H1 (cell line): ENCODE data around the gene SMARCB1. TPM values are rescaled to one million over a fixed set of nuclear protein-coding genes. Genes with fewer than 3 reads are reported as not detected.

Experiments
- CTCF ChIA-PET: fragments of 300-600 bp; sonication (Branson Sonifier 250); formaldehyde crosslinking; loops from one replicate; lab custom pipeline; 2021; ENCODE audit not compliant: partially characterized antibody; lab: Charles Lee
- POLR2A ChIA-PET: fragments of 300-600 bp; sonication (Branson Sonifier 250); formaldehyde crosslinking; loops from one replicate; lab custom pipeline; 2021; ENCODE audit warnings: inconsistent platforms; ENCODE audit not compliant: partially characterized antibody; lab: Charles Lee
- DNase-seq, 2 experiments: peaks; one replicate each; pipeline versions ENCODE4 v3.0.0 to v3.0.0-alpha.2; 2010 to 2022; ENCODE audit warnings: low spot score in 2 of 2, low read depth in 1 of 2, mixed read lengths in 1 of 2
- FAIRE-seq: peaks from 2 replicates; lab custom pipeline; 2011; peaks lifted over from hg19 to GRCh38; lab: Jason Lieb, UNC
- H2AFZ ChIP-seq: 2 replicates; pipeline ENCODE4 v1.8.1; 2012; ENCODE audit warnings: low read length, inconsistent platforms
- H2AK5ac ChIP-seq: 2 replicates; pipeline ENCODE4 v1.6.1; 2013; ENCODE audit warnings: low read depth, low read length
- H2BK120ac ChIP-seq: replicated peaks from 2 replicates; pipeline ENCODE3; 2013; ENCODE audit warnings: low read depth, low read length, inconsistent platforms
- H2BK12ac ChIP-seq: 2 replicates; pipeline ENCODE4 v1.6.1; 2013; ENCODE audit warnings: low read depth, low read length
- H2BK15ac ChIP-seq: 2 replicates; pipeline ENCODE4 v1.6.1; 2013; ENCODE audit warnings: low read length
- H2BK20ac ChIP-seq: 2 replicates; pipeline ENCODE4 v1.6.1; 2013; ENCODE audit warnings: low read length
- H2BK5ac ChIP-seq: 2 replicates; pipeline ENCODE4 v1.6.1; 2013; ENCODE audit warnings: low read depth, low read length
- H3K14ac ChIP-seq: 2 replicates; pipeline ENCODE4 v1.6.1; 2013; ENCODE audit warnings: inconsistent platforms; ENCODE audit not compliant: insufficient read length
- H3K18ac ChIP-seq: 2 replicates; pipeline ENCODE4 v1.6.1; 2013; ENCODE audit warnings: low read length; ENCODE audit errors: extremely low read depth
- H3K23ac ChIP-seq: 2 replicates; pipeline ENCODE4 v1.6.1; 2013; ENCODE audit warnings: inconsistent platforms; ENCODE audit not compliant: insufficient read length
- H3K23me2 ChIP-seq: 2 replicates; pipeline ENCODE4 v1.6.1; 2013; ENCODE audit warnings: low read depth, low read length
- H3K27ac ChIP-seq: 2 replicates; pipeline ENCODE4 v1.6.1; 2011; ENCODE audit warnings: low read depth, low read length, inconsistent platforms
- H3K27me3 ChIP-seq, 4 experiments: replicated peaks in 1 of 4; 1 replicate in 1 of 4; 2 replicates in 3 of 4; pipeline versions ENCODE4 v1.6.1 to v1.8.1; 2011 to 2013; ENCODE audit warnings: low read length in 3 of 4, mild to moderate bottlenecking in 3 of 4, inconsistent platforms in 2 of 4, mixed read lengths in 2 of 4, moderate library complexity in 1 of 4; ENCODE audit not compliant: control insufficient read depth in 3 of 4, insufficient read depth in 3 of 4; ENCODE audit errors: extremely low read depth in 1 of 4
- H3K36me3 ChIP-seq, 4 experiments: 2 replicates each; pipeline versions ENCODE4 v1.6.1 to v1.8.1; 2011 to 2013; ENCODE audit warnings: mild to moderate bottlenecking in 4 of 4, low read length in 3 of 4, moderate library complexity in 2 of 4, control low read depth in 1 of 4, inconsistent platforms in 1 of 4; ENCODE audit not compliant: insufficient read depth in 4 of 4, control insufficient read depth in 2 of 4
- H3K4ac ChIP-seq: replicated peaks from 2 replicates; pipeline ENCODE3; 2013; ENCODE audit warnings: low read length, low read depth, mixed read lengths, inconsistent platforms; ENCODE audit not compliant: insufficient read length
- H3K4me1 ChIP-seq, 4 experiments: replicated peaks in 1 of 4; 1 replicate in 1 of 4; 2 replicates in 3 of 4; pipeline versions ENCODE4 v1.6.1 to v1.8.1; 2011 to 2013; ENCODE audit warnings: low read length in 3 of 4, inconsistent platforms in 2 of 4, mixed read lengths in 1 of 4; ENCODE audit not compliant: insufficient read depth in 4 of 4, control insufficient read depth in 3 of 4
- H3K4me2 ChIP-seq, 2 experiments: 2 replicates each; pipeline versions ENCODE4 v1.6.1 to v1.8.1; 2011 to 2013; ENCODE audit warnings: low read depth in 2 of 2, low read length in 2 of 2, control low read depth in 1 of 2, inconsistent platforms in 1 of 2, mild to moderate bottlenecking in 1 of 2; ENCODE audit not compliant: insufficient read depth in 1 of 2
- H3K4me3 ChIP-seq, 4 experiments: fragments of 200-600, 300-600 bp in 1 of 4; sonication (generic), shearing (Covaris generic), sonication (Bioruptor Twin) in 1 of 4; 2 replicates each; pipeline versions ENCODE4 v1.5.1 to v1.8.1; 2011 to 2016; ENCODE audit warnings: low read length in 4 of 4, low read depth in 3 of 4, control low read depth in 2 of 4, inconsistent platforms in 2 of 4, mild to moderate bottlenecking in 2 of 4, mixed read lengths in 1 of 4, moderate library complexity in 1 of 4; ENCODE audit not compliant: insufficient read depth in 2 of 4; ENCODE audit errors: extremely low read depth in 1 of 4
- H3K56ac ChIP-seq: replicated peaks from 2 replicates; pipeline ENCODE3; 2013; ENCODE audit warnings: low read depth, mild to moderate bottlenecking, mixed read lengths, low read length, inconsistent platforms; ENCODE audit not compliant: insufficient read length
- H3K79me1 ChIP-seq: 2 replicates; pipeline ENCODE4 v1.6.1; 2013; ENCODE audit warnings: low read depth, low read length, control low read depth
- H3K79me2 ChIP-seq, 2 experiments: 2 replicates each; pipeline versions ENCODE4 v1.6.1 to v1.8.1; 2012 to 2013; ENCODE audit warnings: low read length in 2 of 2, mild to moderate bottlenecking in 2 of 2, inconsistent platforms in 1 of 2; ENCODE audit not compliant: insufficient read depth in 2 of 2, control insufficient read depth in 1 of 2
- H3K9ac ChIP-seq, 4 experiments: replicated peaks in 1 of 4; 1 replicate in 1 of 4; 2 replicates in 3 of 4; pipeline versions ENCODE4 v1.6.1 to v1.8.1; 2011 to 2013; ENCODE audit warnings: low read depth in 3 of 4, low read length in 3 of 4, control low read depth in 2 of 4, mild to moderate bottlenecking in 2 of 4, moderate library complexity in 2 of 4, inconsistent platforms in 1 of 4; ENCODE audit errors: extremely low read depth in 1 of 4
- H3K9me3 ChIP-seq, 2 experiments: 2 replicates each; pipeline versions ENCODE4 v1.6.1 to v1.8.1; 2012 to 2013; ENCODE audit warnings: mild to moderate bottlenecking in 2 of 2, moderate library complexity in 2 of 2, control low read depth in 1 of 2, inconsistent platforms in 1 of 2, low read depth in 1 of 2, low read length in 1 of 2, mixed read lengths in 1 of 2; ENCODE audit not compliant: insufficient read depth in 2 of 2
- H4K20me1 ChIP-seq, 2 experiments: replicated peaks in 1 of 2; 2 replicates each; pipeline versions ENCODE3 to v1.8.1; 2011 to 2013; ENCODE audit warnings: inconsistent platforms in 2 of 2, low read length in 2 of 2, mild to moderate bottlenecking in 1 of 2; ENCODE audit not compliant: insufficient read depth in 2 of 2, control insufficient read depth in 1 of 2
- H4K5ac ChIP-seq: 2 replicates; pipeline ENCODE4 v1.6.1; 2013; ENCODE audit warnings: low read length, low read depth, mixed read lengths, inconsistent platforms; ENCODE audit not compliant: insufficient read length
- H4K8ac ChIP-seq: 2 replicates; pipeline ENCODE4 v1.8.0; 2013; ENCODE audit warnings: mild to moderate bottlenecking, moderate library complexity, low read length, inconsistent platforms; ENCODE audit not compliant: insufficient read depth; ENCODE audit errors: extremely low read depth
- H4K91ac ChIP-seq: replicated peaks from 2 replicates; pipeline ENCODE3; 2013; ENCODE audit warnings: low read length, mixed read lengths, inconsistent platforms; ENCODE audit not compliant: insufficient read length
- ASH2L ChIP-seq: fragments of 200-600, 300-600 bp; sonication (generic); IDR thresholded peaks from one replicate; pipeline ENCODE4 v1.7.1; 2017; ENCODE audit warnings: low read length
- CEBPB ChIP-seq: IDR thresholded peaks from 2 replicates; pipeline ENCODE4 v1.6.1; 2012; ENCODE audit warnings: low read depth, low read length
- EP300 ChIP-seq, 2 experiments: IDR thresholded peaks; 1 replicate in 1 of 2; 2 replicates in 1 of 2; pipeline ENCODE4 v1.6.1; 2011 to 2012; ENCODE audit warnings: low read depth in 2 of 2, low read length in 2 of 2, mild to moderate bottlenecking in 2 of 2, borderline replicate concordance in 1 of 2, inconsistent platforms in 1 of 2, moderate library complexity in 1 of 2
- EZH2 ChIP-seq: fragments of 200-600 bp; sonication (generic); IDR thresholded peaks from 2 replicates; pipeline ENCODE4 v1.7.1; 2012; ENCODE audit warnings: low read depth, mild to moderate bottlenecking, moderate library complexity, low read length, inconsistent platforms; ENCODE audit not compliant: severe bottlenecking
- HDAC6 ChIP-seq: IDR thresholded peaks from one replicate; pipeline ENCODE4 v1.7.1; 2012; ENCODE audit warnings: low read depth, mild to moderate bottlenecking, inconsistent platforms, low read length, moderate library complexity
- KDM5A ChIP-seq: fragments of 200-600 bp; IDR thresholded peaks from 2 replicates; pipeline ENCODE4 v1.7.1; 2012; ENCODE audit warnings: mild to moderate bottlenecking, low read length, inconsistent platforms, mixed read lengths
- MAFK ChIP-seq: IDR thresholded peaks from 2 replicates; pipeline ENCODE4 v1.6.1; 2012; ENCODE audit warnings: low read depth, mild to moderate bottlenecking, improper control_type of control experiment, low read length
- NANOG ChIP-seq: IDR thresholded peaks from 2 replicates; pipeline ENCODE4 v1.6.1; 2011; ENCODE audit warnings: low read length, low read depth, mild to moderate bottlenecking, inconsistent platforms; ENCODE audit not compliant: insufficient read depth, poor library complexity, severe bottlenecking
- RBBP5 ChIP-seq: IDR thresholded peaks from 2 replicates; pipeline ENCODE4 v1.7.1; 2012; ENCODE audit warnings: low read depth, mild to moderate bottlenecking, inconsistent platforms, low read length, moderate library complexity, borderline replicate concordance
- SIX5 ChIP-seq: IDR thresholded peaks from 2 replicates; pipeline ENCODE4 v1.6.1; 2011; ENCODE audit warnings: mild to moderate bottlenecking, low read depth, low read length
- SRF ChIP-seq: IDR thresholded peaks from 2 replicates; pipeline ENCODE4 v1.6.1; 2011; ENCODE audit warnings: mild to moderate bottlenecking, low read depth, low read length, moderate library complexity
- TBP ChIP-seq: IDR thresholded peaks from 2 replicates; pipeline ENCODE4 v1.6.1; 2011; ENCODE audit warnings: low read depth, low read length, improper control_type of control experiment
- WGBS, 2 experiments: shearing (Covaris generic) in 1 of 2; methylation state at CpG; one replicate each; pipeline versions ENCODE4 v1.1.6 to v1.1.7; 2013 to 2015; ENCODE audit warnings: low lambda C conversion rate in 2 of 2, mixed read lengths in 2 of 2, inconsistent platforms in 1 of 2, low coverage in 1 of 2, missing lambda C conversion rate in 1 of 2; ENCODE audit not compliant: insufficient replicate concordance in 2 of 2, insufficient coverage in 1 of 2, insufficient read length in 1 of 2; ENCODE audit errors: extremely low coverage in 1 of 2, missing lambda C conversion rate in 1 of 2; 5-methylcytosine and 5-hydroxymethylcytosine counted together
- polyA plus RNA-seq, 7 experiments: library from polyadenylated mRNA; depleted of rRNA in 3 of 7; stranded (reverse) in 5 of 7; unstranded in 2 of 7; fragments of >200 nt in 5 of 7; fragments of 200-250 nt in 2 of 7; gene quantifications; 1 replicate in 5 of 7; 2 replicates in 1 of 7; 4 replicates in 1 of 7; pipeline versions ENCODE4 v1.2.1 to v1.2.3, GENCODE V29; 2011 to 2013; ENCODE audit warnings: missing spikeins in 2 of 7, mixed read lengths in 2 of 7
- total RNA-seq: library from RNA; stranded (reverse); fragmentation: NEBNext Ultra II Directional; extraction: Animal tissue kit (Norgen Biotek cat#: 25700); gene quantifications from 2 replicates; pipeline ENCODE4 v1.2.1, GENCODE V29; 2021
- TF ChIP-seq, protein P1 (sequence below): IDR thresholded peaks from 2 replicates; pipeline ENCODE4 v1.6.1; 2012; ENCODE audit warnings: inconsistent platforms

The SMARCB1 gene
- total and polyA plus RNA-seq, 2 of the 8 experiments (the other 6 are each of a cell fraction or from before 2014, with no cell fraction given), result 116 to 145 TPM

DNA sequence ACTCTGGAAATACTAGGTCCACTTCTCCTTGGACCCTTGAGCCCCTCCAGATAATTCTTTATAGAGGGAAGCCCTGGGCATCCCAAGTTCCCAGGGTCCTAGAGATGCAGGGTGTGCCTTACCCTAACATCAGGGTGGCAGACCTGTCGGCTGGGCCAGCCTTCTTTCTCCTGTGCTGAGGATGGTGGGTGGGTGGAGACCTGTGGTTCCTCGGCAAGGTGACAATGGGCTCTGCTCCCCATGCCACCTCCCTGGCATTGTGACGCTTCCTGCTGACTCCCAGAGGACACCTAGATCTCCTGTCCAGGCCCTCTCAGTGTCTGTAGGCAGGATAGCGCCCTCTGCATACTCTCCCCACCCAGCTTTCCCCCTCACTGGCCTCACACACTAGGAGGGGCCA is 55.8 kb downstream of the SMARCB1 start:
- no peak overlapping the region for H3K27ac ChIP-seq
- no peak overlapping the region; the same call in 1 of the 2 replicates for H4K8ac ChIP-seq
- H3K56ac ChIP-seq, result no peak overlapping the region
- DNase-seq (no peak), FAIRE-seq (no peak)
- peaks cover 12% of the 10 kb centered on the region; the same call in 1 of the 2 replicates for H3K23me2 ChIP-seq
- H3K4ac ChIP-seq, result no peak overlapping the region
- no peak overlapping the region for H3K23ac ChIP-seq
- ChIA-PET POLR2A (interaction anchor here (1.0 kb wide), 1 partner anchor 20 kb away, joined by 4 read pairs; no protein-coding TSS in a partner anchor), CTCF (no interaction called here)
- peak overlapping the region; percentile 60 for H2BK120ac ChIP-seq
- H2AFZ ChIP-seq, result no peak overlapping the region
- H3K9ac ChIP-seq, result no peak overlapping the region
- H3K79me2 ChIP-seq, result no peaks in the 10 kb centered on the region
- H4K91ac ChIP-seq, result peak overlapping the region; percentile 69
- peaks cover 0 to 2% (median under 1%) of the 10 kb centered on the region in 4 experiments; a peak in 2 of 7 replicates for H3K27me3 ChIP-seq
- peaks cover 0 to 28% (median 20%) of the 10 kb centered on the region in 4 experiments; a peak in 6 of 7 replicates for H3K4me1 ChIP-seq
- no peaks in the 10 kb centered on the region for H3K9me3 ChIP-seq
- H3K18ac ChIP-seq, result no peak overlapping the region
- 0 out of 2 replicates have a peak overlapping the region, but pooled peaks have one; percentile 11 for H2BK12ac ChIP-seq
- no peaks in the 10 kb centered on the region for H4K20me1 ChIP-seq
- no peak overlapping the region; the same call in 1 of the 2 replicates for H2BK5ac ChIP-seq
- H3K4me3 ChIP-seq, result no peak overlapping the region
- H2AK5ac ChIP-seq, result 0 out of 2 replicates have a peak overlapping the region, but pooled peaks have one; percentile 43
- WGBS, 2 experiments, result 77% methylated on average over 4 of the region's 4 CpGs; no CpG with 5 or more reads in 1 of the 2 experiments
- no peak overlapping the region for H4K5ac ChIP-seq
- H3K14ac ChIP-seq, result no peak overlapping the region
- no peak overlapping the region for H3K4me2 ChIP-seq
- no peaks in the 10 kb centered on the region for H3K79me1 ChIP-seq
- H3K36me3 ChIP-seq, result no peaks in the 10 kb centered on the region
- H2BK20ac ChIP-seq, result no peak overlapping the region
- H2BK15ac ChIP-seq, result no peak overlapping the region
- TF ChIP-seq TBP, result no peak
- TF ChIP-seq NANOG, result no peak
- TF ChIP-seq, protein P1, sequence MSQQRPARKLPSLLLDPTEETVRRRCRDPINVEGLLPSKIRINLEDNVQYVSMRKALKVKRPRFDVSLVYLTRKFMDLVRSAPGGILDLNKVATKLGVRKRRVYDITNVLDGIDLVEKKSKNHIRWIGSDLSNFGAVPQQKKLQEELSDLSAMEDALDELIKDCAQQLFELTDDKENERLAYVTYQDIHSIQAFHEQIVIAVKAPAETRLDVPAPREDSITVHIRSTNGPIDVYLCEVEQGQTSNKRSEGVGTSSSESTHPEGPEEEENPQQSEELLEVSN, result no peak
- TF ChIP-seq EP300 (IDR thresholded peaks at IDR 0.05; ENCODE audit: borderline replicate concordance in 1 of 2, low read depth in 2 of 2, low read length in 2 of 2), result no peak
- TF ChIP-seq KDM5A, result no peak
- TF ChIP-seq CEBPB, result no peak
- no peak for TF ChIP-seq SIX5
- no peak for TF ChIP-seq EZH2
- TF ChIP-seq HDAC6, result no peak
- no peak for TF ChIP-seq MAFK
- TF ChIP-seq RBBP5, result no peak
- no peak for TF ChIP-seq SRF
- TF ChIP-seq ASH2L, result no peak
